Measurements from ENCODE around the gene JAM2.
"Not testable (repeated sequence)": the region's sequence is repeated elsewhere in the genome, so short reads cannot be mapped to it uniquely, and the experiment has no call there.

JAM2 gene

GRCh38 chr21:25646474-25646873, 7.4 kb downstream of the JAM2 start:
- no peak for DNase-seq (ENCODE audit: low read depth in 2 of 2)

GRCh38 chr21:25647647-25648046, 8.6 kb downstream of the JAM2 start:
- DNase-seq (ENCODE audit: low read depth in 2 of 2): no peak

- no peak for DNase-seq (ENCODE audit: low read depth in 2 of 2)
Observed at GRCh38 chr21:25649146-25649545, 10.1 kb downstream of the JAM2 start.

GRCh38 chr21:25656412-25656811, 17.4 kb downstream of the JAM2 start:
- DNase-seq (ENCODE audit: low read depth in 2 of 2): no peak

- DNase-seq (ENCODE audit: low read depth in 2 of 2): no peak
Observed at GRCh38 chr21:25657140-25657539, 18.1 kb downstream of the JAM2 start.

- DNase-seq (ENCODE audit: low read depth in 2 of 2): no peak
Observed at GRCh38 chr21:25658427-25659035, 19.5 kb downstream of the JAM2 start.

DNA sequence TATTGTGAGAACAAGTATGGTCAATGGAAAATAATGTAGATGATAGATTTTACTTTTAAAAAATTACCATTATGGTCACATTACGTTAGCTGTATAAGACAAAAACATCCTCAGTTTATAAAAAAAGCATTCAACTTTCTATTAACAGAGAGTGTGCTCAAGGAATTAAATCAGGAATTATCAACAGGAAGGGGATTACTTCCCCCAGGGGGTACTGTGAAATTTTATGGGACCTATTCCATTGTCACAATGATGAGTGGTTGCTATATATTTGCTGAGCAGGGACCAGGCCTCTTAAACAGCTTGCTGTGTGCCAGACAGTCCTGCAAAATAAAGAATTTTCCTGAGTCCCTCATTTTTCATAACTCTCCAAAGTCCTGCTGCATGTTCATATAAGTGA, 21.2 kb downstream of the JAM2 start:
- DNase-seq (ENCODE audit: low read depth in 2 of 2): no peak

DNA sequence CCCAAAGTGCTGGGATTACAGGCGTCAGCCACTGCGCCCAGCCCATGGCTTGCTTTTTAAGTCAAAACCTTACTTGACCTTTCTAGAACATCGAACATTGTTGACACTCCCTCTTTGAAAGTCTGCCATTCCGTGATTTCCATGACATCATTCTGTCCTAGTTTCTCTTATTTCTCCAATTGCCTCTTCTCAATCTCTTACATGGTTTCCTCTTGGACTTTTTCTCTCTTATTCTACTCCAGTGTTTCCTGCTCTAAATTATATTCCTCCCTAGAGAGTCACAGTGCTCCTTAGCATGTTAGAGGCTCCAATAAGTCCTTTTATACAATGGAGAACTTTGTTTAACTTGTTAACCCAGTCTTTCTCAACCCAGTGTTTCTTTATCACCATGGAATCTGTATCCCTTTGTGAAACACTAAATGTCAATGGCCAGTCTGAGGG, 25.5 kb downstream of the JAM2 start:
- no peak for DNase-seq (ENCODE audit: low read depth in 2 of 2)

DNA sequence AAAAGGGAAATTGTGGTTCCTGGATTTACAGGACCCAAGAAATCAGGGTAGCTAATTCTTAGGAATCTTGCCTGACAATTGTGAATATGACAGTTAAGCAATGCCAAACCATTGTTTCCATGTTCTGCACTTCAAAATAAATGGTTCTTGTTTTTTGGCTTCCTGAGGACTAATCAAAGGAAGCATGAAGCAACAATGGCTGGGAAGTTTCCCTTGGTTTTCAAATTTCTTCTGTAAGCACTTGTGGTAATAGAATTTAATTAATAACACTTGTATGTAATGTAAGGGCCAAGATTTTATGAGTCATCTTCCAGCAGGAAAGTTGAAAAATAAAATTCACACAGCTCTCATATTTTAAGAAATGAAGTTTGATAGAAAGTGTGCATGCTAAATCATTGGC, 31.7 kb downstream of the JAM2 start:
- peak; percentile 80 to 84 for DNase-seq (ENCODE audit: low read depth in 2 of 2)

- DNase-seq (ENCODE audit: low read depth in 2 of 2): no peak
Observed at GRCh38 chr21:25676451-25676850, 37.4 kb downstream of the JAM2 start.

GRCh38 chr21:25682382-25682781, 43.3 kb downstream of the JAM2 start:
- DNase-seq (ENCODE audit: low read depth in 2 of 2): no peak

DNA sequence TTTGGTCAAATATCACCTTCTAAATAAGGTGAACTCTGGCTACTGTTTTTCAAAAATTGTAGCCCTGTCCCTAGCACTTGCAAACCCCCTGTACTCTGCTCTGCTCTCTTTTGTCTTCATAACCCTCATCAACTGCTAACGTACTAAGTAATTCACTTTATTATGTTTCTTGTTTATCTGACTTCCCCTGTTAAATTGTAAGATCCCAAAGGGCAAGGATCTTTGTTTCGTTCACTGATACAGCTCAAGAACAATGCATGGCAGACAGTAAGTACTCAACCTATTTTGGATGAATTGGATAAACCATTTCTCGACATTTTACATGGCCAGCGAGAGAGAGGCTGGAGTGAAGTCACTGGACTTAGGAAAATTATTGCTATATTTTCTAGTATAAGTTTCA, 48.7 kb downstream of the JAM2 start:
- DNase-seq (ENCODE audit: low read depth in 2 of 2): no peak

DNA sequence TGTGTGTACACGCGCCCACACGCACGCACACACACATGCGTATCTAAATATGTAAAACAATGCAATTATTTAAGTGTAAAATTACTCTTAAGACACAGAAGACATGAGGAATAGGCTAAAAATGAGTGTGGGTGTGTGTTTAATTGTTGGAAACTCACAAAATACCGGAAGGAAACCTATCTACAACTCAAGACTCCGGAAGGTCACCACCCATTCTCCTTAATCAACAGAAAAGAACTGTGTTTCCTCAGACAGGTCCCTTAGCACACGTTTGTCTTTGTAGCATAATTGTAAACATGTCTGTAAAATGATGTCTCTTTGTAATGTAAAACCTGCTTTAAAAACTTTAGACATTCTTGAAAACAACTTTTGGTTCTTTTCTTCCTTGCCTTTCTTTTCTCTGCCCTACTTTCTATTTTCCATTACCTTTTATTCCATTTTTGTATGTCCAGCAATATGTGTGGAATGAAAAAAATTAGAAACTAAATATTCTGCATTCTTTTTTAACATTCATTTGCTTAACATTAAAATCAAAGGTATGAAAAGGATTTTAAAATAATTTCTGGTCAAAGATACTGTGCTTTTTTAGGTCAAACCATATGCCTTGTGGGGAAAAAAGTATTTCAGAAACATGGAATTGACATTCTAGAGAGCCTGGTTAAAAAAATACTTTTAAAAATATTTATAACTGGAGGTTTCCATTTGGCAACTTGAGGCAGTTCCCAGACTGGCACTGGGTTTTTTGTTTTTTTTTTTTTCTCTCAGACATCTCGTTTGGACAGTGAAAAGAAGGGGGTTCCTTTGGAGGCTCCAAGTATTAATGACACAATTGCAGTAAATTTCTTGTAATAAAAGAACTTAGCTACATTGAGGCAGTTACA, 49.5 kb downstream of the JAM2 start:
- no peak for DNase-seq (ENCODE audit: low read depth in 2 of 2)

GRCh38 chr21:25689226-25689625, 50.2 kb downstream of the JAM2 start:
- DNase-seq (ENCODE audit: low read depth in 2 of 2): no peak

- no peak for DNase-seq (ENCODE audit: low read depth in 2 of 2)
Observed at GRCh38 chr21:25691976-25692375, 52.9 kb downstream of the JAM2 start.

DNA sequence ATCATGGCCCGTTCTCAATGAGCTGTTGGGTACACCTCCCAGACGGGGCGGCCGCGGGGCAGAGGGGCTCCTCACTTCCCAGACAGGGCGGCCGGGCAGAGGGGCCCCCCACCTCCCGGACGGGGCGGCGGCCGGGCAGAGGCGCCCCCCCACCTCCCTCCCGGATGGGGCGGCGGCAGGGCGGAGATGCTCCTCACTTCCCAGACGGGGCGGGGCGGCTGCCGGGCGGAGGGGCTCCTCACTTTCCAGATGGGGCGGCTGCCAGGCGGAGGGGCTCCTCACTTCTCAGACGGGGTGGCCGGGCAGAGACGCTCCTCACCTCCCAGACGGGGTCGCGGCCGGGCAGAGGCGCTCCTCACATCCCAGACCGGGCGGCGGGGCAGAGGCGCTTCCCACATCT, 56.4 kb downstream of the JAM2 start:
- DNase-seq (ENCODE audit: low read depth in 2 of 2): not testable (repeated sequence)

DNA sequence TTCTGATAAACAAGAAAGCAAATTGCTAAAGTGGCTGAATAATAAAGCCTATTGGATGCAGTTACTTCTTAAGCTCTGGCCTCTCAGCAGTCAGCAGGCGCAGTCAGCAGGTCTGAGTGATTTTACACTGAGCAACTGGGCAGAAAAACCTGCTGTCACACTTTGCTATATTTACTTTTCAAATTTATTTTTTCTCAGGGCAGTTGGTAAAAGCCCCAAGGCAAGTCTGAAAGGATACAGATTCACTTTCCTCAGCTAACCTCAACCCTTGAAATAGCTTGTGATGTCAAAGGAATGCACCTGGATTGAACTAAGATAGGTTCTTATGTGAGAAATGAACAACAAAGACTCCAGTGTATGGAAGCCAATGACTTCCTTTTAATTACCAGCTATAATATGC, 61.7 kb downstream of the JAM2 start:
- DNase-seq (ENCODE audit: low read depth in 2 of 2): no peak

GRCh38 chr21:25701529-25701928, 62.5 kb downstream of the JAM2 start:
- DNase-seq (ENCODE audit: low read depth in 2 of 2): no peak

- peak; percentile 32 for DNase-seq (ENCODE audit: low read depth in 2 of 2)
Observed at GRCh38 chr21:25708467-25709065, 69.5 kb downstream of the JAM2 start.

GRCh38 chr21:25709684-25710265, 70.7 kb downstream of the JAM2 start:
- DNase-seq (ENCODE audit: low read depth in 2 of 2): no peak

GRCh38 chr21:25710550-25710949, 71.5 kb downstream of the JAM2 start:
- DNase-seq (ENCODE audit: low read depth in 2 of 2): no peak

DNA sequence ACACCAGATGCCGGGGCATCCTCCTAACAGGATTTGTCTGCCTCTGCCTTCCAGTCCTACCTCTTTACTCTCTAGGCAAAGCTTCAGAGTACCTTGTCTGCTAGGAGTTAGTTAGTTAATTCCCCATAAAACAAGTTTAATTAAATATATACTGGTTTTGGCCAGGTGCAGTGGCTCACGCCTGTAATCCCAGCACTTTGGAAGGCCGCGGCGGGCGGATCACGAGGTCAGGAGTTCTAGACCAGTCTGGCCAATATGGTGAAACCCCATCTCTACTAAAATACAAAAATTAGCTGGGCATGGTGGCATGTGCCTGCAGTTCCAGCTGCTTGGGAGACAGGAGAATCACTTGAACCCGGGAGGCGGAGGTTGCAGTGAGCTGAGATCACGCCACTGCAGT, 75.0 kb downstream of the JAM2 start:
- DNase-seq (ENCODE audit: low read depth in 2 of 2): not testable (repeated sequence)

Measured in fibroblast of skin of left quadriceps (primary cell).